ENCODE results near the gene ABLIM2.

DNA sequence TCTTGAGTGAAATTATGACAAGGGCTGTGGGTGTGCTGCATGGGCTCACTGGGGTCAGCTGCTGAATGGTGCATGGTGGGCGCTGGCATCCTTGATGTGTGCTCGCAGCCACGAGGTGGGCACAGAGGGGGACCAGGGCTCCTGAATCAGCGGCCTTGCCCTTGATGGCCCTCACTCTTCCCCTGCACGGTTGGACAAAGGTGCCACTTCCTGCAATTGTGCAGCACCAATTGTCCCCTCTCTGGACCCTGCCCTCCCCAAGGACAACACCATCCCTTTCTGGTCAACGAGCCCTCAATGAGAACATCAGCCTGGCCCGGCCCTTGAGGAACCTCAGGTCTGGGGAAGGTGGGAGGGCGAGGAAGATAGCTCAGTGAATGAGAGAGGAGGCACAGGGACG lies 16.1 kb downstream of the ABLIM2 start:
- TF ChIP-seq, protein P1, sequence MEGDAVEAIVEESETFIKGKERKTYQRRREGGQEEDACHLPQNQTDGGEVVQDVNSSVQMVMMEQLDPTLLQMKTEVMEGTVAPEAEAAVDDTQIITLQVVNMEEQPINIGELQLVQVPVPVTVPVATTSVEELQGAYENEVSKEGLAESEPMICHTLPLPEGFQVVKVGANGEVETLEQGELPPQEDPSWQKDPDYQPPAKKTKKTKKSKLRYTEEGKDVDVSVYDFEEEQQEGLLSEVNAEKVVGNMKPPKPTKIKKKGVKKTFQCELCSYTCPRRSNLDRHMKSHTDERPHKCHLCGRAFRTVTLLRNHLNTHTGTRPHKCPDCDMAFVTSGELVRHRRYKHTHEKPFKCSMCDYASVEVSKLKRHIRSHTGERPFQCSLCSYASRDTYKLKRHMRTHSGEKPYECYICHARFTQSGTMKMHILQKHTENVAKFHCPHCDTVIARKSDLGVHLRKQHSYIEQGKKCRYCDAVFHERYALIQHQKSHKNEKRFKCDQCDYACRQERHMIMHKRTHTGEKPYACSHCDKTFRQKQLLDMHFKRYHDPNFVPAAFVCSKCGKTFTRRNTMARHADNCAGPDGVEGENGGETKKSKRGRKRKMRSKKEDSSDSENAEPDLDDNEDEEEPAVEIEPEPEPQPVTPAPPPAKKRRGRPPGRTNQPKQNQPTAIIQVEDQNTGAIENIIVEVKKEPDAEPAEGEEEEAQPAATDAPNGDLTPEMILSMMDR (IDR thresholded peaks at IDR 0.05): no peak
- TF ChIP-seq POLR2A (IDR thresholded peaks at IDR 0.05): no peak

Measured in lower leg skin (tissue), 3 donors.